Measurements from ENCODE around the gene PCGF2. TPM values are rescaled to one million over a fixed set of nuclear protein-coding genes. Genes with fewer than 3 reads are reported as not detected.

The PCGF2 gene
- total RNA-seq, 1 donor from 2014 or later = 1.1 TPM

DNA sequence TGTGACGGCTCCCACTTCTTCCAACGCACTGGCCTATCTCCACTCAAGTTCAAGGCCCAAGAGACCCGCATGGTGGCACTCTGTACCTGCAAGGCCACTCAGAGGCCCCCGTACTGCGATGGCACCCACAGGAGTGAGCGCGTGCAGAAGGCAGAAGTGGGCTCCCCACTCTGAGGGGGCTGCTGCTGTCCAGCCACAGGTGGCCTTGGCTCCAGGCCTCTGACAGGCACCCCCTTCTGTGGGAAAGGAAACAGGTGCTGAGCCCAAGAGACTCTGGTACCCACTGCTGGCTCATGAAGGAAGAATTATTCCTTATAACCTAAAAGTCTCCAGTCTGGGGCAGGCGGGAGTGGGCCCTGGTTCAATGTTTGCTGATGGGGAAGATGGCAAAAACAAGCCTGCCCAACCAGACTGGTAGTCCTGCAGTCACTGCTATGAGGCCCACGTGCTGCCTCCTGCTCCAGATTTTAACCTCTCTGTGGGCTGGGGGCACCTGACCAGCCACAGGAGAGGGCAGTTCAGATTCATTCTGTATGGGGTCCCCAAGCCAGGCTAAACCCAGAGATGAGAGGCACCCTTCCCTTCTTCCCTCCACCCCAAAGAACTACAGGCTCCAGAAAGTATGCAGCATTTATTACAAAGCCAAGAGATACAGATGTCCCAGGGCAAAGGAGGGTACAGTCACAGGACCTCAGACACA, 14.7 kb downstream of the PCGF2 start:
- FAIRE-seq = no peak
- Histone ChIP-seq H3K27me3 (ENCODE audit: control insufficient read depth, insufficient read depth, low read length) (no peaks in the 10 kb centered on the region), H3K4me3 (ENCODE audit: low read depth, low read length) (no peak overlapping the region), H3K36me3 (ENCODE audit: control insufficient read depth, insufficient read depth, low read length) (peaks cover 13% of the 10 kb centered on the region)
- TF ChIP-seq, protein P1, sequence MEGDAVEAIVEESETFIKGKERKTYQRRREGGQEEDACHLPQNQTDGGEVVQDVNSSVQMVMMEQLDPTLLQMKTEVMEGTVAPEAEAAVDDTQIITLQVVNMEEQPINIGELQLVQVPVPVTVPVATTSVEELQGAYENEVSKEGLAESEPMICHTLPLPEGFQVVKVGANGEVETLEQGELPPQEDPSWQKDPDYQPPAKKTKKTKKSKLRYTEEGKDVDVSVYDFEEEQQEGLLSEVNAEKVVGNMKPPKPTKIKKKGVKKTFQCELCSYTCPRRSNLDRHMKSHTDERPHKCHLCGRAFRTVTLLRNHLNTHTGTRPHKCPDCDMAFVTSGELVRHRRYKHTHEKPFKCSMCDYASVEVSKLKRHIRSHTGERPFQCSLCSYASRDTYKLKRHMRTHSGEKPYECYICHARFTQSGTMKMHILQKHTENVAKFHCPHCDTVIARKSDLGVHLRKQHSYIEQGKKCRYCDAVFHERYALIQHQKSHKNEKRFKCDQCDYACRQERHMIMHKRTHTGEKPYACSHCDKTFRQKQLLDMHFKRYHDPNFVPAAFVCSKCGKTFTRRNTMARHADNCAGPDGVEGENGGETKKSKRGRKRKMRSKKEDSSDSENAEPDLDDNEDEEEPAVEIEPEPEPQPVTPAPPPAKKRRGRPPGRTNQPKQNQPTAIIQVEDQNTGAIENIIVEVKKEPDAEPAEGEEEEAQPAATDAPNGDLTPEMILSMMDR (IDR thresholded peaks at IDR 0.05; ENCODE audit: insufficient read depth, low read length, severe bottlenecking) = no peak
- DNase-seq (ENCODE audit: low read depth) = no peak

DNA sequence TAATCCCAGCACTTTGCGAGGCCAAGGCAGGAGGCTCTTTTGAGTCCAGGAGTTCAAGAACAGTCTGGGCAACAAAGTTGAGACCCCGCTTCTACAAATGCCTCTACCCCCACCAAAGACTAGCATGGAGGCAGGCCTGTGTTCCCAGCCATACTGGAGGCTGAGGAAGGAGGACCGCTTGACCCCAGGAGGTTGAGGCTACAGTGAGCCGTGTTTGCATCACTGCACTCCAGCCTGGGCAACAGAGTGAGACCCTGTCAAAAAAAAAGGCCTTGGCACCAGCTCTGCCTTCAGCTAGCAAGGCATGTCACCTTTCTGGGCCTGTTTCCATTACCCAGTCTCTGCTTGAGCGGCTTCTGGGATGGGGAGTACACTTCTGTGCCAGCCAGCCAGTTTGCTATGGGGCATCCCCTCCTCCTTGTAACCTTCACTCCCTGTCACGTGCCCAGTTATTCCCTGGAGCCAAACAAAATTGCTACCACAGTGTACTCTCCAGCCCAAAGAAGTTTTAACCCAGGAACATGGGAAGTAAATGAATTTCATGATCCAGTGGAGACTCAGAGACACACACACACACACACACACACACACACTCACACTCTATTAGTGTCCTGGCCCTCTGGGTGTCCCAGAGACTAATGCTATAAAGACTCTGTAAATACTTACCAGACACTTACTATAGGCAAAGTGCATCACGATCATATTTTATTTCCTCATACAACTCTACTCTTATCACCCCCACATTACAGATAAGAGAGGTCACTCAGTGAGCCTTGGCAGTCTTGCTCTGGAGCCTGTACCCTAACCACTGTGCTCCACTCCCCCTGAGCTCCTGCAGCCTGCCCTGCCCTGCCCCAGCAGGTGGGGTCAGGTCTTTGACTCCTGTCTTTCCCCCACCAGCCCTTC, 15.5 kb downstream of the PCGF2 start:
- FAIRE-seq (no peak), DNase-seq (ENCODE audit: low read depth) (no peak)
- Histone ChIP-seq H3K27me3 (ENCODE audit: control insufficient read depth, insufficient read depth, low read length) (no peaks in the 10 kb centered on the region), H3K36me3 (ENCODE audit: control insufficient read depth, insufficient read depth, low read length) (peaks cover 11% of the 10 kb centered on the region), H3K4me3 (ENCODE audit: low read depth, low read length) (no peak overlapping the region)
- TF ChIP-seq, protein P1 (IDR thresholded peaks at IDR 0.05; ENCODE audit: insufficient read depth, low read length, severe bottlenecking) = no peak

DNA sequence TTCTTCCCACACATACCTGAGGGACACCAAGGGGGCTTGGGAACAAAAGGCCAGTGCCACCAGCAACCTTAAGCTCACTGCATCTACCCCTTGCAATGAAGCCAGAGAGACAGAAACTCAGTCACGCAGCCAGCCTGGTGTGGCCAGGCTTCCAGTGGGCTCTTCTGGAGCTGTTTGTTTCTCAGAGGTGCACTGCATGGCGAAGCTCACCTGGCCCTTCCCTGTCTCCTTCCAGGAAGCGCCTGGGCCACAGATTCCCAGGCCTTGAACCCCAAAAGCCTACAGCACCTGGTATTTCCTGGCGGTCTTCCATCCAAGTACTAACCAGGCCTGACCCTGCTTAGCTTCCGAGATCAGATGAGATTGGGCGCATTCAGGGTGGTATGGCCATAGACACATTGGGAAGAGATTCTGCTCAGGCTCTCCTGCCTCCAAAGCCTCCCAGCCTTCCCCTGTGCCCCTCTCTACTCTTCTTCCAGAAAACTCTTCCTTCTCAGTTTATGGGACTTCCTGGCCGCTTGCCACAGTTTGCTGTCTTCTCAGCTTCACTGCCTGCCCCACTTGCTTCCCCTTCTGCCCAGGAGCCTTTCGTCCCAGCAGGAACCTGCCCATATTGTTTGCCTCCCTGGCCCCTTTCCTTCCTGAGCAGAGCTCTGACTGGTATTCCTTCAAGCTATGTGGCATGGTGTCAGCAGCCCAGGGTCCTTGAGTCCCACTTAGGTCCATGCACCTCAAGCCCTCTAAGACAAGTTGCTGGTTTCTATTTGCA, 16.4 kb downstream of the PCGF2 start:
- TF ChIP-seq, protein P1 (IDR thresholded peaks at IDR 0.05; ENCODE audit: insufficient read depth, low read length, severe bottlenecking) = no peak
- no peak for FAIRE-seq
- Histone ChIP-seq H3K4me3 (ENCODE audit: low read depth, low read length) (no peak overlapping the region), H3K27me3 (ENCODE audit: control insufficient read depth, insufficient read depth, low read length) (no peaks in the 10 kb centered on the region), H3K36me3 (ENCODE audit: control insufficient read depth, insufficient read depth, low read length) (peaks cover 11% of the 10 kb centered on the region)
- DNase-seq (ENCODE audit: low read depth) = no peak

DNA sequence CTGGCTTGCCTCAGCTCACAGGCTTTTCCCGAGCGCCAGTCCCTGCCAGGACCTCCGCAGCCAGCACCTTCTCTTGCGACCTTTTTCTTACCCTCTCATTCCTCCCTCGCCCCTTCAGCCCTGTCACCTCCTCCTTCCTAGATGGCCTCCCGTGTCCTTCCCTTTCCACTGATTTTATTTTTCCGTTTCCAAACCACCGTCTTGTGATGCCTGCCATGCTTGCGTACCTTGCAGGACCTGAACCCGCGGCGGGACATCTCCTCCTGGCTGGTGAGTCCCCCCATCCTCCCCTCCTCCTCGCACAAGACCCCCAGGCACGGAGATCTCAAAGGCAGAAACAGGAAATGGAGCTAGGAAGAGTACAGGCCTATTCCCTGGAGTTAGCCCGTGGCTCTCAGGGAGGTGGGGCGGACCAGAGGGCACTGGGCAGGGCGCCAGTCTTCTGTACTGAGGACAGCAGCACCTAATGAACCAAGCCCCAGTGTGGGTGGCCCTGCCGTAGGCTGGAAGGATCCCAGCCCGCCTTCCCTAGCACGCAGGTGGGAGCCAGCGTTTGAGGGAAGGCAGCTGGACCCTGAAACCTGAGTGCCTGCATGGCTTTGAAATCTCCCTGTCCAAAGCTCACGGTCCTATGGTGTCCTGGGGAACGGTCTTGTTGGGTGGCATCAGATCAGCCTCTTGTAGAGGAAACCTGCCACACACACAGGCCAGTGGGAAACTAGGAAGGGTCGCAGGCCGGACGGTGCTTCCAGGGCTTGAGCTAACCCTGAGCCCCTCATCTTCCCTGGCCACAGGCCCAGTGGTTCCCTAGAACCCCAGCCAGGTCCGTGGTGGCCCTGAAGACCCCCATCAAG, 17.4 kb downstream of the PCGF2 start:
- peak overlapping the region; percentile 86 for H3K4me3 ChIP-seq (ENCODE audit: low read depth, low read length)
- H3K36me3 ChIP-seq (ENCODE audit: control insufficient read depth, insufficient read depth, low read length) = peaks cover 11% of the 10 kb centered on the region
- no peaks in the 10 kb centered on the region for H3K27me3 ChIP-seq (ENCODE audit: control insufficient read depth, insufficient read depth, low read length)
- DNase-seq (ENCODE audit: low read depth) (peak; percentile 46), FAIRE-seq (no peak)
- TF ChIP-seq, protein P1 (IDR thresholded peaks at IDR 0.05; ENCODE audit: insufficient read depth, low read length, severe bottlenecking) = no peak

DNA sequence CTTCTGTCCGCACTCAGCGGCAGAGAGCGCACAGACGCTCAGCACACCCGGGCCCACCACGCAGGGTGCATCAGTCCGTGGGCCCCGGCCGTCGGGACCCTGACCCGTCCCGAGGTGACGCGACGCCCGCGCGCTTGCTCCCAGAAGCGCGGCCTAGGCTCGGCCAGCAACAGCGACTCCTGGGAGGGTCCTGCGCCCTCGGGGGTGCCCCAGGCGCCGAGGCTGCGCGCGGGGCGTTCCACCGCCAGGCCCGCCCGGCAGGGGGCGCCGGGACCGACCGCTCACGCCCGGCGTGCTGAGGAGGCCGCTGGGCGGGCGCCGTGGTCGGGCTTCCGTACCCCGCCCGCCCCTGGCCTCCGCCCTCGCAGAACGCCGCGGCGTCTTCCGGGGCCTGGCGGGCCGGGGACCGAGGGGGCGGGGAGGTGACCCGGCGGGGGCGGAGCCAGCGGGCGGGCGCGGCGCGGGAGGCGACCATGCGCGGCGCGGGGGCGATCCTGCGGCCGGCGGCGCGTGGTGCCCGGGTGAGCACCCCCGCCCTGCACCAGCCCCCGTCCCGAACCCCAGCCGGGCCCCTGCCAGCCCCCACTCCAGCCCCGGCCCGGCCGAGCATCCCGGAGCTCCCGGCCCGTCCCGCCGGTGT, 18.1 kb downstream of the PCGF2 start, which contains the start of gene CISD3:
TSS of gene CISD3 (plus strand) at position 456 of the 640 bp plus-strand sequence. CDS start at position 474, 18 bp downstream.
- DNase-seq (ENCODE audit: low read depth) (peak; percentile 60), FAIRE-seq (no peak)
- Histone ChIP-seq H3K4me3 (ENCODE audit: low read depth, low read length) (peak within 1 kb of the TSS; percentile 86), H3K36me3 (ENCODE audit: control insufficient read depth, insufficient read depth, low read length) (peaks cover 9% of the 10 kb centered on the region), H3K27me3 (ENCODE audit: control insufficient read depth, insufficient read depth, low read length) (no peaks in the 10 kb centered on the region)
- TF ChIP-seq, protein P1 (IDR thresholded peaks at IDR 0.05; ENCODE audit: insufficient read depth, low read length, severe bottlenecking) = peak; percentile 44

All from bronchial epithelial cell (primary cell).